ENCODE measurements around the gene OBP2A. TPM values are rescaled to one million over a fixed set of nuclear protein-coding genes. Genes with fewer than 3 reads are reported as not detected.
"Not testable (repeated sequence)": the region's sequence is repeated elsewhere in the genome, so short reads cannot be mapped to it uniquely, and the experiment has no call there.

The OBP2A gene
- total and polyA plus RNA-seq, 10 of the 15 experiments (the other 5 are each of a cell fraction or from before 2014, with no cell fraction given), result not detected

DNA sequence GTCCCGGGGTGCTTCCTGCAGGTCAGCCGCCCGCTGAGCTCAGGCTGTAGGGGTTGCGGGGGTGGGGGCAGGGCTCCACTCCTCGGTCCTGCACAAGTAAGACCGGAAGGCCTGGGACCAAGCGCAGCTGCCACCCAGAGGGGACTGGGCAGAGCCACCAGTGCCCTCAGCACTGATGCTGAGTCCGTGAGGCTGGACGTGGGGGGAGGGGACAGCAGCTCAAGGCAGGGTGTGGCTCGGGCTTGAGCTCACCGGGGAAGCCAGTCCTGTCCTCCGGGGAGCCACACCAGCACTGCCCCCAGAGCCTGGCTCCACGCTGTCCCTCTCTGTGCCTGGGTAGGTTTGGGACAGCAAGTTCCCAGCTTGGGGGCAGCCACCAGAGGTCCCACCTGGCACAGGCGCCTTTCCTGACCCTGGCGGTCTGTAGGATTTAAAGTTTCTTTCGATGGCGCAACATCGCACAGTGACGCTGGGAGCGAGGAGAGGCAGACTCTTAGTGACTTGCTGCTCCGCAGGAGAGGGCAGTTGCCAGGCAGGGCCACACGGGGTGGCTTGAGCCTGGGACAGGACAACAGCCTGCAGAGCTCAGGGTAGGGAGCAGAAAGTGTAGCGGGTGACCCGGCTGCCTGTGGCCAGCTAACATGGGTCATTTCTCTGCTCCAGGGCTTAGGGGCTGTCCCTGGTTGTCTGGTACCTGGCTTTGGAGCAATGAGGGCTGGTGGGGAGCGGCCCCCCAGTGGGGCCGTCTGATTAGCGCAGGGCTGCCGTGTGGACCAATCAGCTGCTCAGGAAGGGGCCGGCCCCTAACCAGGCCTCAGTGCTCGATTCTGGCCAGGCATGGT is 19.0 kb upstream of the OBP2A start:
- Histone ChIP-seq H3K79me2 (ENCODE audit: control insufficient read depth, insufficient read depth, low read length) (no peaks in the 10 kb centered on the region), H3K9ac (ENCODE audit: control insufficient read depth, insufficient read depth, low read length) (no peak overlapping the region), H3K27me3 (replicated peaks in 1 of 2; ENCODE audit: control insufficient read depth in 2 of 2, insufficient read depth in 2 of 2, low read length in 1 of 2) (peaks cover 0 to 3% of the 10 kb centered on the region in 2 experiments; a peak in 1 of 4 replicates), H3K4me1 (ENCODE audit: control insufficient read depth, insufficient read depth, low read length) (no peaks in the 10 kb centered on the region), H3K4me3 (no peak overlapping the region), H3K4me2 (ENCODE audit: control insufficient read depth, insufficient read depth) (no peak overlapping the region), H4K20me1 (ENCODE audit: control insufficient read depth, insufficient read depth) (no peaks in the 10 kb centered on the region), H3K9me3 (replicated peaks; ENCODE audit: control insufficient read depth, insufficient read depth, low read length) (no peaks in the 10 kb centered on the region), H2AFZ (ENCODE audit: control insufficient read depth, low read depth, low read length) (no peak overlapping the region), H3K36me3 (ENCODE audit: control insufficient read depth in 2 of 2, insufficient read depth in 2 of 2, low read length in 1 of 2) (no peaks in the 10 kb centered on the region), H3K27ac (ENCODE audit: control insufficient read depth, insufficient read depth) (no peak overlapping the region)
- no TSS peak for BruUV-seq (replicated peaks)
- TF ChIP-seq NFYA (IDR thresholded peaks at IDR 0.05; ENCODE audit: borderline replicate concordance, low read depth, low read length), result no peak
- TF ChIP-seq YBX1 (IDR thresholded peaks at IDR 0.05), result no peak
- TF ChIP-seq NR2C1 (IDR thresholded peaks at IDR 0.05), result no peak
- TF ChIP-seq STAT3 (IDR thresholded peaks at IDR 0.05; ENCODE audit: low read depth, low read length), result no peak
- no peak for TF ChIP-seq TCF12 (IDR thresholded peaks at IDR 0.05; ENCODE audit: low read depth, low read length)
- TF ChIP-seq FOS (IDR thresholded peaks at IDR 0.05; ENCODE audit: borderline replicate concordance, extremely low read depth, insufficient read length), result no peak
- ChIA-PET POLR2A (no interaction called here), SMC1A (ENCODE audit: uncharacterized antibody, unreplicated experiment) (no interaction called here), RAD21 (ENCODE audit: unreplicated experiment) (no interaction called here), CTCF (no interaction called here)
- ATAC-seq (no peak), FAIRE-seq (no peak), DNase-seq (ENCODE audit: low read depth, low spot score) (no peak)
- intact Hi-C loops (cut with micrococcal nuclease; ENCODE audit: unreplicated experiment) (no loop called here), in situ Hi-C loops (cut with MboI) (no loop called here)
- 64% methylated on average over 28 of the region's 30 CpGs for WGBS (ENCODE audit: insufficient coverage, insufficient replicate concordance, low lambda C conversion rate, missing lambda C conversion rate)

DNA sequence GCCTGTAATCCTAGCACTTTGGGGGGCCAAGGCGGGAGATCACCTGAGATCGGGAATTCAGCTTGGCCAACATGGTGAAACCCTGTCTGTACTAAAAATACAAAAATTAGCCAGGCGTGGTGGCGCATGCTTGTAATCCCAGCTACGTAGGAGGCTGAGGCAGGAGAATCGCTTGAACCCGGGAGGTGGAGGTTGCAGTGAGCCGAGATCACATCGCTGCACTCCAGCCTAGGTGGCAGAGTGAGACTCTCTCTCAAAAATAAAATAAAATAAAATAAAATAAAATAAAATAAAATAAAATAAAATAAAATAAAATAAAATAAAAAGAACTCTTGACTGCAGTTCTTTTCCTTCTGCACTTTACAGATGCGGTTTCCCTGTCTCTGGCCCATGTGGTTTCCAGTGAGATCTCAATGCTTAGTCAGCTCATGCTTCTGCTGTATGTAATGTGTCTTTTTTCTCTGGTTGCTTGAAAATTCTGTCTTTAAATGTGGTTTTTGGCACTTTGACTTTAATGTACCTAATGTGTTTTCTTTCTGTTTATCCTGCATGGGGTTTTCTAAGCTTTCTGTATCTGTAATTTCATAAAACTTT is 17.0 kb upstream of the OBP2A start:
- H3K79me2 ChIP-seq (ENCODE audit: control insufficient read depth, insufficient read depth, low read length); DNase-seq (ENCODE audit: low read depth, low spot score); H3K9ac ChIP-seq (ENCODE audit: control insufficient read depth, insufficient read depth, low read length); RAD21 ChIA-PET (ENCODE audit: unreplicated experiment); ATAC-seq; POLR2A ChIA-PET; H3K4me1 ChIP-seq (ENCODE audit: control insufficient read depth, insufficient read depth, low read length); in situ Hi-C loops (cut with MboI); CTCF ChIA-PET; H3K36me3 ChIP-seq (ENCODE audit: control insufficient read depth in 2 of 2, insufficient read depth in 2 of 2, low read length in 1 of 2); H3K9me3 ChIP-seq (replicated peaks; ENCODE audit: control insufficient read depth, insufficient read depth, low read length); H3K27ac ChIP-seq (ENCODE audit: control insufficient read depth, insufficient read depth); H3K4me3 ChIP-seq; intact Hi-C loops (cut with micrococcal nuclease; ENCODE audit: unreplicated experiment); H4K20me1 ChIP-seq (ENCODE audit: control insufficient read depth, insufficient read depth); H2AFZ ChIP-seq (ENCODE audit: control insufficient read depth, low read depth, low read length); H3K27me3 ChIP-seq (replicated peaks in 1 of 2; ENCODE audit: control insufficient read depth in 2 of 2, insufficient read depth in 2 of 2, low read length in 1 of 2); FAIRE-seq; BruUV-seq (replicated peaks); H3K4me2 ChIP-seq (ENCODE audit: control insufficient read depth, insufficient read depth): not testable (repeated sequence)
- SMC1A ChIA-PET (ENCODE audit: uncharacterized antibody, unreplicated experiment), result interaction anchor here (0.7 kb wide), 1 partner anchor 13 kb away, joined by 3 read pairs; no protein-coding TSS in a partner anchor
- 61% methylated on average over 10 of the region's 10 CpGs for WGBS (ENCODE audit: insufficient coverage, insufficient replicate concordance, low lambda C conversion rate, missing lambda C conversion rate)

Data from GM12878 (cell line).